ENCODE measurements around the gene RAB27B.

The RAB27B gene

DNA sequence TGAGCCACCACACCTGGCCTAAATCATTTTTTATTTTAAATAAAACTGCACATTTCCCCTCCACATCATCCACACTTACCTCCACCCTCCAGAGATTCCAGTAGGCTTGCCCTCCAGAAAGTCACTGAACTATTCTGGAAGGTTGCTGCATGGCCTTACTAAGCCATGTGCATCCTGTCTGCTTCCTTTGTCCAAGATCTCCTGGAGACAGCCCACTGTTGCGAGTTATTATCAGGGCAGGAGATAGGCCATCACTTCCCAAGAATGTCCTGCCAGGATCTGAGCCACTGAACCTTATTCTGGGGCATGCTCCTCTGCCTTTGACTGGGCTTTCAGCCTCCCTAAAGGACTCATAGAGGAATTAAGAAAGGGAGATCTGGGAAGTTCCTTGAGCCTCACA lies 104.2 kb downstream of the RAB27B start:
- no peak for ATAC-seq
- no peak for TF ChIP-seq BACH2 (CRISPR knock-in tag; IDR thresholded peaks at IDR 0.05; ENCODE audit: borderline replicate concordance)
- no peak for TF ChIP-seq OSR1 (CRISPR knock-in tag; IDR thresholded peaks at IDR 0.05)
- TF ChIP-seq, protein P1, sequence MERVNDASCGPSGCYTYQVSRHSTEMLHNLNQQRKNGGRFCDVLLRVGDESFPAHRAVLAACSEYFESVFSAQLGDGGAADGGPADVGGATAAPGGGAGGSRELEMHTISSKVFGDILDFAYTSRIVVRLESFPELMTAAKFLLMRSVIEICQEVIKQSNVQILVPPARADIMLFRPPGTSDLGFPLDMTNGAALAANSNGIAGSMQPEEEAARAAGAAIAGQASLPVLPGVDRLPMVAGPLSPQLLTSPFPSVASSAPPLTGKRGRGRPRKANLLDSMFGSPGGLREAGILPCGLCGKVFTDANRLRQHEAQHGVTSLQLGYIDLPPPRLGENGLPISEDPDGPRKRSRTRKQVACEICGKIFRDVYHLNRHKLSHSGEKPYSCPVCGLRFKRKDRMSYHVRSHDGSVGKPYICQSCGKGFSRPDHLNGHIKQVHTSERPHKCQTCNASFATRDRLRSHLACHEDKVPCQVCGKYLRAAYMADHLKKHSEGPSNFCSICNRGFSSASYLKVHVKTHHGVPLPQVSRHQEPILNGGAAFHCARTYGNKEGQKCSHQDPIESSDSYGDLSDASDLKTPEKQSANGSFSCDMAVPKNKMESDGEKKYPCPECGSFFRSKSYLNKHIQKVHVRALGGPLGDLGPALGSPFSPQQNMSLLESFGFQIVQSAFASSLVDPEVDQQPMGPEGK (CRISPR knock-in tag; IDR thresholded peaks at IDR 0.05; ENCODE audit: borderline replicate concordance) = no peak
- no peak for TF ChIP-seq CSRNP3 (CRISPR knock-in tag; IDR thresholded peaks at IDR 0.05)
- no peak for TF ChIP-seq TCF4 (CRISPR knock-in tag; IDR thresholded peaks at IDR 0.05; ENCODE audit: borderline replicate concordance)
- no peak for TF ChIP-seq ARNTL (CRISPR knock-in tag; IDR thresholded peaks at IDR 0.05; ENCODE audit: borderline replicate concordance, low read depth)
- no peak for TF ChIP-seq CSDC2 (CRISPR knock-in tag; IDR thresholded peaks at IDR 0.05)
- no peak for TF ChIP-seq ZFP3 (CRISPR knock-in tag; IDR thresholded peaks at IDR 0.05)
- no peak for TF ChIP-seq SNAI2 (CRISPR knock-in tag; IDR thresholded peaks at IDR 0.05)
- TF ChIP-seq TOX (CRISPR knock-in tag; IDR thresholded peaks at IDR 0.05; ENCODE audit: borderline replicate concordance) = no peak
- TF ChIP-seq ZC3H10 (CRISPR knock-in tag; IDR thresholded peaks at IDR 0.05) = no peak
- no peak for TF ChIP-seq ZNF8 (CRISPR knock-in tag; IDR thresholded peaks at IDR 0.05)
- TF ChIP-seq ESRRG (CRISPR knock-in tag; IDR thresholded peaks at IDR 0.05) = no peak
- TF ChIP-seq ZNF70 (CRISPR knock-in tag; IDR thresholded peaks at IDR 0.05) = no peak
- TF ChIP-seq POU6F1 (CRISPR knock-in tag; IDR thresholded peaks at IDR 0.05; ENCODE audit: borderline replicate concordance, low read depth) = no peak

- no peak for TF ChIP-seq ZNF70 (CRISPR knock-in tag; IDR thresholded peaks at IDR 0.05)
- no peak for TF ChIP-seq SNAI2 (CRISPR knock-in tag; IDR thresholded peaks at IDR 0.05)
- no peak for TF ChIP-seq ARNTL (CRISPR knock-in tag; IDR thresholded peaks at IDR 0.05; ENCODE audit: borderline replicate concordance, low read depth)
- TF ChIP-seq, protein P1 (CRISPR knock-in tag; IDR thresholded peaks at IDR 0.05; ENCODE audit: borderline replicate concordance) = no peak
- TF ChIP-seq BACH2 (CRISPR knock-in tag; IDR thresholded peaks at IDR 0.05; ENCODE audit: borderline replicate concordance) = no peak
- TF ChIP-seq CREB5 (CRISPR knock-in tag; IDR thresholded peaks at IDR 0.05; ENCODE audit: low read depth) = no peak
- no peak for TF ChIP-seq ZC3H10 (CRISPR knock-in tag; IDR thresholded peaks at IDR 0.05)
- no peak for ATAC-seq
Observed at GRCh38 chr18:54938506-54938905, 110.2 kb downstream of the RAB27B start.

DNA sequence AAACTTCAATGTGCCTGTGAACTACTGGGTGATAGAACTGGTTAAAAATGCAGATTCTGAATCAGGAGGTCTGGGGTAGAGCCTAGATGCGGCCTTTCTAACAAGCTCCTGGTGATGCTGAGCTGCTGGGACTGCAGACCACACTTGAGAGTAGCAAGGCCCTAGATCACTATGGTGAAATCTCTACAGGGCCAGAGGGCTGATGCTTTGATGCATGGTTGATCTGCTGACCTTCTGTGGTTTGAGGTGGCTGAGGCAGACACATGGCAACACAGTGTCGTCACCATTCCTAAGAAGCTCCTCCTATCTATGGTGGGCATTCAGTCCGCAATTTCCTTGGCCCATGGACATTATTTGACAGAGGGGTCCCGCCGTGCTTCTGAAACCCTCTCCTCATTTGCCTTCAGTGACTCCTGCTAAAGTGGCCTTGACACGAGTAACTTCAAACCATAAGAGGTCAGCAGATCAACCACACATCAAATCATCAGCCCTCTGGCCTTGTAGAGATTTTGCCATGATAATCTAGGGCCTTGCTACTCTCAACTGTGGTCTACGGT lies 111.2 kb downstream of the RAB27B start:
- no peak for ATAC-seq
- TF ChIP-seq ZC3H10 (CRISPR knock-in tag; IDR thresholded peaks at IDR 0.05) = no peak
- no peak for TF ChIP-seq RARB (CRISPR knock-in tag; IDR thresholded peaks at IDR 0.05)
- TF ChIP-seq BACH2 (CRISPR knock-in tag; IDR thresholded peaks at IDR 0.05; ENCODE audit: borderline replicate concordance) = no peak

DNA sequence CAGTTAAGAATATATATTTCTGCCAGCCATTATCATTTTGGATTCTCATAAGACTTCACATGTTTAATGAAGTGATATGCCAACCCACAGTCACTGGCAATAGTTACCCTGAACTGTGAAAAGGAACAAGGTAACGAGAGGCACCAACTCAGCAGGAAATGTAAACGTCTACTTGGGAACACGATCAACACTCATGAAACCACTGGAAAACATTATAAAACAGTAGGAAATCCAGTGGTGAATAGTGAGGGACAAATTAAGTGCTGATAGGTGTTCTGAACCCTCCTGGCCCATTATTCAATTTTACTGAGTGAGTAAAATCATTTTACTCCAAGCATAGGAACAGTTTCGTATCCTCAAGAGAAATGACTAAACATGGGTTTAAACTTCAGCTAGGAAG lies 113.9 kb downstream of the RAB27B start:
- no peak for ATAC-seq
- TF ChIP-seq ARNTL (CRISPR knock-in tag; IDR thresholded peaks at IDR 0.05; ENCODE audit: borderline replicate concordance, low read depth) = no peak
- TF ChIP-seq PPARA (CRISPR knock-in tag; IDR thresholded peaks at IDR 0.05; ENCODE audit: borderline replicate concordance) = no peak
- no peak for TF ChIP-seq ZFP30 (CRISPR knock-in tag; IDR thresholded peaks at IDR 0.05)
- no peak for TF ChIP-seq ZC3H10 (CRISPR knock-in tag; IDR thresholded peaks at IDR 0.05)

All from SK-N-SH treated with all-trans-retinoic acid at 6 μM for 48 hours (cell line).